HL-60 (cell line): ENCODE measurements around the gene ESPNL.

Experiments
- DNase-seq, 2 experiments: peaks; one replicate each; pipeline ENCODE4 v3.0.0-alpha.2; 2010 to 2020; ENCODE audit warnings: low read depth in 1 of 2, low spot score in 1 of 2
- H3K27ac ChIP-seq: fragments of 250-450 bp; sonication (Bioruptor Pico); replicated peaks from 2 replicates; pipeline ENCODE4 v1.5.1; 2020; ENCODE audit warnings: mild to moderate bottlenecking, moderate library complexity
- H3K27me3 ChIP-seq: fragments of 250-450 bp; sonication (Bioruptor Pico); 2 replicates; pipeline ENCODE4 v1.5.1; 2021; ENCODE audit warnings: mild to moderate bottlenecking, moderate library complexity; ENCODE audit not compliant: insufficient read depth, poor library complexity, severe bottlenecking
- H3K4me3 ChIP-seq: replicated peaks from 2 replicates; pipeline ENCODE4 v1.5.1; 2011; ENCODE audit warnings: mild to moderate bottlenecking, control low read depth, low read length; ENCODE audit not compliant: insufficient read depth
- GABPA ChIP-seq: IDR thresholded peaks from 2 replicates; pipeline ENCODE4 v1.6.1; 2012; ENCODE audit warnings: low read depth
- POLR2AphosphoS5 ChIP-seq: IDR thresholded peaks from 2 replicates; pipeline ENCODE4 v1.6.1; 2012; ENCODE audit warnings: low read depth
- REST ChIP-seq: IDR thresholded peaks from 2 replicates; pipeline ENCODE4 v1.6.1; 2012; ENCODE audit warnings: low read depth; ENCODE audit not compliant: insufficient replicate concordance
- SPI1 ChIP-seq: IDR thresholded peaks from 2 replicates; pipeline ENCODE4 v1.6.1; 2012; ENCODE audit warnings: low read depth, mild to moderate bottlenecking, borderline replicate concordance
- TF ChIP-seq, protein P1 (sequence below): IDR thresholded peaks from one replicate; pipeline ENCODE4 v1.5.1; 2011; ENCODE audit warnings: low read length, control low read depth, inconsistent platforms; ENCODE audit not compliant: insufficient read depth

Gene ESPNL

DNA sequence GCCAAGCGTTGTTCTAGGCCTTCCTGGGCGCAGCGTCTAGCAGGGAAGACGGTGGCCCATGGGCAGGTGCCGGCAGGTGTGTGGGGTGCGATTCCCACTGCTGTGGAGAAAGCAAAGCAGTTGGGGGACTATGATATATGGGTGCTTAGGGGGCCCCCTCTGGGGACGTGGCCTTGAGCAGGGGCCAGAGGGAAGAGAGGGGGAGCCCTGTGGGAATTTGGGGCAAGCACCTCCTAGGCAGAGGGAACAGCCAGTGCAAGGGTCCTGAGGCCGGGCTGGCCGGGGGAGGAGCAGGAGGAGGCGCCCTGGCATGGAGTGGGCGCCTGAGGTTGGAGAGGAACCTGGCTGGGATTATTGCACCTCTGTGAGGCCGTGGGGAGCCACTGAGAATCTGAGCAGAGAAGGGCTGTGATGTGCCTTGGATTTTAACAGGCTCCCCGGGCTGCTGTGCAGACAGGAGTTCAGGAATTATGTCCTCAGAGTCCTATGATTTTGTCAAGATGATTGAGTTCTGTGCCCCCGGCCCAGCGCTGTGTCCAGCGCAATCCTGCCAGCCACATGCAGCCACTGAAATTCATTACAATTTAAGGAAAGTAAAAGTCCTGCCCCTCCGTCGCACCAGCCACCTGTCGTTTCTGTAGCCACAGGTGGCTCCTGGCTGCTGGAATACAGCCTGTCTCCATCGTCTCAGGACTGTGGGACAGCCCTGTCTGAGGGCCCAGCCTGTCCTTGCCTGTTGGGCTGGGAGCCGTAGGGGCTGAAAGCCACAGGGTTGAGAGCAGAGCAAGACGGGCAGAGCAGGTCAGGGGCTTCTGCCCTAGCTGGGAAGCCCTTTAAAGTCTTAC lies 29.2 kb downstream of the ESPNL start:
- Histone ChIP-seq H3K27me3 (no peaks in the 10 kb centered on the region), H3K27ac (no peak overlapping the region), H3K4me3 (no peak overlapping the region)
- no peak for TF ChIP-seq SPI1
- TF ChIP-seq GABPA: no peak
- TF ChIP-seq REST: no peak
- TF ChIP-seq, protein P1, sequence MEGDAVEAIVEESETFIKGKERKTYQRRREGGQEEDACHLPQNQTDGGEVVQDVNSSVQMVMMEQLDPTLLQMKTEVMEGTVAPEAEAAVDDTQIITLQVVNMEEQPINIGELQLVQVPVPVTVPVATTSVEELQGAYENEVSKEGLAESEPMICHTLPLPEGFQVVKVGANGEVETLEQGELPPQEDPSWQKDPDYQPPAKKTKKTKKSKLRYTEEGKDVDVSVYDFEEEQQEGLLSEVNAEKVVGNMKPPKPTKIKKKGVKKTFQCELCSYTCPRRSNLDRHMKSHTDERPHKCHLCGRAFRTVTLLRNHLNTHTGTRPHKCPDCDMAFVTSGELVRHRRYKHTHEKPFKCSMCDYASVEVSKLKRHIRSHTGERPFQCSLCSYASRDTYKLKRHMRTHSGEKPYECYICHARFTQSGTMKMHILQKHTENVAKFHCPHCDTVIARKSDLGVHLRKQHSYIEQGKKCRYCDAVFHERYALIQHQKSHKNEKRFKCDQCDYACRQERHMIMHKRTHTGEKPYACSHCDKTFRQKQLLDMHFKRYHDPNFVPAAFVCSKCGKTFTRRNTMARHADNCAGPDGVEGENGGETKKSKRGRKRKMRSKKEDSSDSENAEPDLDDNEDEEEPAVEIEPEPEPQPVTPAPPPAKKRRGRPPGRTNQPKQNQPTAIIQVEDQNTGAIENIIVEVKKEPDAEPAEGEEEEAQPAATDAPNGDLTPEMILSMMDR: no peak
- TF ChIP-seq POLR2AphosphoS5: no peak
- no peak for DNase-seq

- Histone ChIP-seq H3K27ac (no peak overlapping the region), H3K4me3 (no peak overlapping the region), H3K27me3 (no peaks in the 10 kb centered on the region)
- no peak for DNase-seq
- TF ChIP-seq GABPA (no peak), REST (no peak), SPI1 (no peak), POLR2AphosphoS5 (no peak)
- TF ChIP-seq, protein P1: no peak
Measured at GRCh38 chr2:238130111-238130695, 30.1 kb downstream of the ESPNL start.

DNA sequence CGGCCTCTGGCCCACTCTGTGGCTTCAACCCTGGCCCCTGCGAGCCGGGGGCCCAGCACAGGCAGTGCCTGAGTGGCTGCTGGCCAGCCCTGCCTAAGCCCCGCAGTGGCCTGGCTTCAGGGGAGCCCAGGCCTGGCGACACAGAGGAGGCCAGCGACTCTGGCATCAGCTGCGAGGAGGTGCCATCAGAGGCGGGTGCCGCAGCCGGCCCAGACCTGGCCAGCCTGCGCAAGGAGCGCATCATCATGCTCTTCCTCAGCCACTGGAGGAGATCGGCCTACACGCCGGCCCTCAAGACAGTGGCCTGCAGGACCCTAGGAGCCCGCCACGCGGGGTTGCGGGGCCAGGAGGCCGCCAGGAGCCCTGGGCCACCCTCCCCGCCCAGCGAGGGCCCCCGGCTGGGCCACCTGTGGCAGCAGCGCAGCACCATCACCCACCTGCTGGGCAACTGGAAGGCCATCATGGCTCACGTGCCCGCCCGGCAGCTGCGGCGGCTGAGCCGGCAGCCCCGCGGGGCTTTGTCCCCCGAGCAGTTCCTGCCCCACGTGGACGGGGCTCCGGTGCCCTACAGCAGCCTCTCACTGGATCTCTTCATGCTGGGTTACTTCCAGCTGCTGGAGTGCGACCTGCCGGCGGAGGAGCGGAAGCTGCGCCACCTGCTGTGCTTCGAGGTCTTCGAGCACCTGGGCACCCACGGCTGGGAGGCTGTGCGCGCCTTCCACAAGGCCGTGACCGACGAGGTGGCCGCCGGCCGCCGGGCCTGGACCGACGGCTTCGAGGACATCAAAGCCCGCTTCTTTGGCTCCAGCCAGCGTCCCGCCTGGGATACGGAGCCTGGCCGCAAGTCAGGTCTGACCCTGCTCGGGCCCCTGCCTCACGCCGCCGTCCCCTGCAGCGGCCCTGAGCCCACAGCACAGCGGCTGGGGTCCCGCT lies 30.8 kb downstream of the ESPNL start:
- TF ChIP-seq REST (no peak), GABPA (no peak), POLR2AphosphoS5 (no peak), SPI1 (no peak)
- TF ChIP-seq, protein P1: no peak
- no peak overlapping the region for H3K4me3 ChIP-seq
- no peak overlapping the region for H3K27ac ChIP-seq
- no peak for DNase-seq
- H3K27me3 ChIP-seq: no peaks in the 10 kb centered on the region
